NB4 (cell line): ENCODE results near the gene KCNK16.

Source experiments
- DNase-seq: peaks from one replicate; pipeline ENCODE4 v3.0.0; 2010; ENCODE audit warnings: low read depth
- H3K4me3 ChIP-seq: one replicate; pipeline ENCODE4 v1.5.1; 2011; ENCODE audit warnings: mild to moderate bottlenecking, low read depth, low read length, moderate library complexity
- CTCF ChIP-seq: IDR thresholded peaks from one replicate; pipeline ENCODE4 v1.5.1; 2012; ENCODE audit warnings: low read depth, low read length
- MAX ChIP-seq: IDR thresholded peaks from 2 replicates; pipeline ENCODE4 v1.6.1; 2011; ENCODE audit warnings: low read depth, low read length
- MYC ChIP-seq: IDR thresholded peaks from 2 replicates; pipeline ENCODE4 v1.6.1; 2011; ENCODE audit warnings: low read depth, low read length
- POLR2A ChIP-seq: IDR thresholded peaks from 2 replicates; pipeline ENCODE4 v1.6.1; 2011; ENCODE audit warnings: mild to moderate bottlenecking; ENCODE audit not compliant: insufficient read length; ENCODE audit errors: extremely low read depth

The KCNK16 gene

GRCh38 chr6:39344821-39345280, 22.3 kb upstream of the KCNK16 start:
- no peak for DNase-seq
- no peak for TF ChIP-seq MAX
- TF ChIP-seq CTCF, result no peak
- TF ChIP-seq MYC, result no peak
- TF ChIP-seq POLR2A, result no peak

GRCh38 chr6:39343396-39343870, 20.9 kb upstream of the KCNK16 start:
- no peak for DNase-seq
- TF ChIP-seq MAX (no peak), CTCF (no peak)

More at GRCh38 chr6:39344821-39345280, 22.3 kb upstream of the KCNK16 start:
- H3K4me3 ChIP-seq, result no peak overlapping the region

GRCh38 chr6:39342692-39343395, 20.3 kb upstream of the KCNK16 start:
- no peak for DNase-seq
- TF ChIP-seq MYC (no peak), CTCF (no peak), MAX (no peak)
- no peak overlapping the region for H3K4me3 ChIP-seq

More at GRCh38 chr6:39343396-39343870, 20.9 kb upstream of the KCNK16 start:
- no peak overlapping the region for H3K4me3 ChIP-seq

- TF ChIP-seq MAX (no peak), MYC (no peak), POLR2A (no peak), CTCF (no peak)
- DNase-seq, result no peak
- H3K4me3 ChIP-seq, result no peak overlapping the region
Measured at GRCh38 chr6:39341937-39342336, 19.4 kb upstream of the KCNK16 start.

GRCh38 chr6:39341352-39341751, 18.9 kb upstream of the KCNK16 start:
- no peak for DNase-seq
- no peak overlapping the region for H3K4me3 ChIP-seq
- TF ChIP-seq CTCF, result no peak
- TF ChIP-seq MYC, result no peak
- no peak for TF ChIP-seq MAX
